ENCODE measurements around the gene PGGHG.

The PGGHG gene

GRCh38 chr11:337711-338110 is 48.8 kb downstream of the PGGHG start:
- H3K27ac ChIP-seq (ENCODE audit: low read depth, low read length), result no peak overlapping the region
- H3K9me3 ChIP-seq (ENCODE audit: control insufficient read depth, insufficient read depth, low read depth, low read length), result peaks cover 7% of the 10 kb centered on the region
- H3K36me3 ChIP-seq (ENCODE audit: control insufficient read depth, insufficient read depth, low read length), result 0 out of 2 replicates have a peak, but pooled peaks cover 5% of the 10 kb centered on the region
- H3K4me3 ChIP-seq (ENCODE audit: low read depth, low read length), result no peak overlapping the region
- H3K27me3 ChIP-seq (ENCODE audit: control insufficient read depth, insufficient read depth, low read length), result no peaks in the 10 kb centered on the region
- no peak overlapping the region for H3K9ac ChIP-seq (ENCODE audit: low read length)
- peaks cover 53% of the 10 kb centered on the region for H3K4me1 ChIP-seq (ENCODE audit: control insufficient read depth, insufficient read depth, low read length)

- H3K4me1 ChIP-seq (ENCODE audit: control insufficient read depth, insufficient read depth, low read length), result peaks cover 44% of the 10 kb centered on the region
- H3K9me3 ChIP-seq (ENCODE audit: control insufficient read depth, insufficient read depth, low read depth, low read length), result 0 out of 2 replicates have a peak, but pooled peaks cover 4% of the 10 kb centered on the region
- H3K27me3 ChIP-seq (ENCODE audit: control insufficient read depth, insufficient read depth, low read length), result no peaks in the 10 kb centered on the region
- peak overlapping the region; percentile 91 for H3K27ac ChIP-seq (ENCODE audit: low read depth, low read length)
- no peaks in the 10 kb centered on the region for H3K36me3 ChIP-seq (ENCODE audit: control insufficient read depth, insufficient read depth, low read length)
- peak overlapping the region; percentile 61 for H3K9ac ChIP-seq (ENCODE audit: low read length)
- no peak overlapping the region for H3K4me3 ChIP-seq (ENCODE audit: low read depth, low read length)
Observed at GRCh38 chr11:339963-340362, 51.0 kb downstream of the PGGHG start.

- H3K4me1 ChIP-seq (ENCODE audit: control insufficient read depth, insufficient read depth, low read length), result peaks cover 38% of the 10 kb centered on the region
- H3K27me3 ChIP-seq (ENCODE audit: control insufficient read depth, insufficient read depth, low read length), result no peaks in the 10 kb centered on the region
- H3K27ac ChIP-seq (ENCODE audit: low read depth, low read length), result peak overlapping the region; percentile 91
- H3K36me3 ChIP-seq (ENCODE audit: control insufficient read depth, insufficient read depth, low read length), result no peaks in the 10 kb centered on the region
- H3K9me3 ChIP-seq (ENCODE audit: control insufficient read depth, insufficient read depth, low read depth, low read length), result peaks cover 4% of the 10 kb centered on the region; the same call in 1 of the 2 replicates
- peak overlapping the region; percentile 29 for H3K4me3 ChIP-seq (ENCODE audit: low read depth, low read length)
- peak overlapping the region; percentile 78 for H3K9ac ChIP-seq (ENCODE audit: low read length)
Observed at GRCh38 chr11:340539-341512, 51.9 kb downstream of the PGGHG start.

GRCh38 chr11:342328-342727 is 53.4 kb downstream of the PGGHG start:
- Histone ChIP-seq H3K27me3 (ENCODE audit: control insufficient read depth, insufficient read depth, low read length) (no peaks in the 10 kb centered on the region), H3K4me3 (ENCODE audit: low read depth, low read length) (no peak overlapping the region), H3K4me1 (ENCODE audit: control insufficient read depth, insufficient read depth, low read length) (peaks cover 27% of the 10 kb centered on the region), H3K36me3 (ENCODE audit: control insufficient read depth, insufficient read depth, low read length) (no peaks in the 10 kb centered on the region), H3K9me3 (ENCODE audit: control insufficient read depth, insufficient read depth, low read depth, low read length) (peaks cover 4% of the 10 kb centered on the region; the same call in 1 of the 2 replicates), H3K9ac (ENCODE audit: low read length) (no peak overlapping the region), H3K27ac (ENCODE audit: low read depth, low read length) (peak overlapping the region; percentile 91; the same call in 1 of the 2 replicates)

- no peaks in the 10 kb centered on the region for H3K27me3 ChIP-seq (ENCODE audit: control insufficient read depth, insufficient read depth, low read length)
- H3K9me3 ChIP-seq (ENCODE audit: control insufficient read depth, insufficient read depth, low read depth, low read length), result peaks cover 4% of the 10 kb centered on the region; the same call in 1 of the 2 replicates
- no peaks in the 10 kb centered on the region for H3K36me3 ChIP-seq (ENCODE audit: control insufficient read depth, insufficient read depth, low read length)
- no peak overlapping the region for H3K9ac ChIP-seq (ENCODE audit: low read length)
- peaks cover 25% of the 10 kb centered on the region for H3K4me1 ChIP-seq (ENCODE audit: control insufficient read depth, insufficient read depth, low read length)
- no peak overlapping the region for H3K27ac ChIP-seq (ENCODE audit: low read depth, low read length)
- H3K4me3 ChIP-seq (ENCODE audit: low read depth, low read length), result no peak overlapping the region
Observed at GRCh38 chr11:344836-345578, 56.1 kb downstream of the PGGHG start.

Data from HUES6 (cell line).